Tibial artery (tissue), 4 donors: ENCODE results near the gene CYP19A1.
A peak's percentile ranks its signal among the peaks of the same experiment; 100 is the strongest.

Experiments used
- DNase-seq, 2 donors: peaks; one replicate each; pipeline ENCODE4 v3.0.0-alpha.2; 2019
- H3K27ac ChIP-seq, 2 donors: fragments of 200-600 bp; sonication (generic) in 1 of 2; 1 replicate in 1 of 2; 2 replicates in 1 of 2; pipeline ENCODE4 v1.5.1; 2018 to 2019; ENCODE audit warnings: mild to moderate bottlenecking in 1 of 2
- H3K27me3 ChIP-seq, 2 donors: fragments of 200-600 bp; sonication (generic) in 1 of 2; one replicate each; pipeline versions ENCODE4 v1.5.1 to v1.6.0; 2016 to 2019
- H3K36me3 ChIP-seq, 3 donors: fragments of 200-600 bp; sonication (generic) in 2 of 3; one replicate each; pipeline ENCODE4 v1.5.1; 2016 to 2019; ENCODE audit warnings: mild to moderate bottlenecking in 2 of 3
- H3K4me1 ChIP-seq, 4 donors: fragments of 200-600 bp; sonication (generic) in 2 of 4; 1 replicate in 3 of 4; 2 replicates in 1 of 4; pipeline ENCODE4 v1.5.1; 2016 to 2019
- H3K4me3 ChIP-seq, 2 donors: fragments of 200-600 bp; sonication (generic) in 1 of 2; 1 replicate in 1 of 2; 2 replicates in 1 of 2; pipeline ENCODE4 v1.5.1; 2018 to 2019; ENCODE audit warnings: mild to moderate bottlenecking in 2 of 2
- H3K9me3 ChIP-seq, 3 donors: fragments of 200-600 bp; sonication (generic) in 1 of 3; one replicate each; pipeline ENCODE4 v1.5.1; 2016 to 2019
- intact Hi-C: fragments of 100-400 bp; cut with DNase I; formaldehyde crosslinking; loops from one replicate; pipeline ENCODE4 v1.15.0; 2023; ENCODE audit warnings: low total_unique reads
- TF ChIP-seq, protein P1 (sequence below), 2 experiments: fragments of 200-600 bp in 1 of 2; fragments of 450-650 bp in 1 of 2; IDR thresholded peaks; one replicate each; pipeline ENCODE4 v1.5.1; 2017 to 2019; ENCODE audit warnings: antibody characterized with exemption in 2 of 2, mild to moderate bottlenecking in 1 of 2, moderate library complexity in 1 of 2

CYP19A1 gene

DNA sequence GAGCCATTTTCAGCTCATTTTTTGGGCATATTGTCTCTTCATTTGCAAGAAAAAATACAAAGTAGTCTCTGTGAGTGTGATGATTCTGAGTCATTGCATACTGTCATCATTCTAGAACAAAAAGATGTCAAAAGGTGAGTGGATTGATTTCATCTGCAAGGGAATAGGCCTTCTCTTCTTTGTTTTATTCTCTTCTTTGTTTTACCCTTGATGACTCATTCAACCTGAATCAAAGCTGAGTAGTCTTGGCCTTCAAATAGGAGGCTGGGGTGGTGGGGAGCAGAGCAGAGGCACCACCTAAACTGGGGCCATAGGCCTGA is 25.4 kb downstream of the CYP19A1 start:
- Histone ChIP-seq H3K36me3 (no peaks in the 10 kb centered on the region), H3K4me1 (peaks cover 0 to 24% (median 2%) of the 10 kb centered on the region in 4 donors), H3K27me3 (no peaks in the 10 kb centered on the region), H3K4me3 (no peak overlapping the region), H3K27ac (no peak overlapping the region), H3K9me3 (no peaks in the 10 kb centered on the region)
- no peak for DNase-seq
- intact Hi-C loops, result no loop called here
- TF ChIP-seq, protein P1, sequence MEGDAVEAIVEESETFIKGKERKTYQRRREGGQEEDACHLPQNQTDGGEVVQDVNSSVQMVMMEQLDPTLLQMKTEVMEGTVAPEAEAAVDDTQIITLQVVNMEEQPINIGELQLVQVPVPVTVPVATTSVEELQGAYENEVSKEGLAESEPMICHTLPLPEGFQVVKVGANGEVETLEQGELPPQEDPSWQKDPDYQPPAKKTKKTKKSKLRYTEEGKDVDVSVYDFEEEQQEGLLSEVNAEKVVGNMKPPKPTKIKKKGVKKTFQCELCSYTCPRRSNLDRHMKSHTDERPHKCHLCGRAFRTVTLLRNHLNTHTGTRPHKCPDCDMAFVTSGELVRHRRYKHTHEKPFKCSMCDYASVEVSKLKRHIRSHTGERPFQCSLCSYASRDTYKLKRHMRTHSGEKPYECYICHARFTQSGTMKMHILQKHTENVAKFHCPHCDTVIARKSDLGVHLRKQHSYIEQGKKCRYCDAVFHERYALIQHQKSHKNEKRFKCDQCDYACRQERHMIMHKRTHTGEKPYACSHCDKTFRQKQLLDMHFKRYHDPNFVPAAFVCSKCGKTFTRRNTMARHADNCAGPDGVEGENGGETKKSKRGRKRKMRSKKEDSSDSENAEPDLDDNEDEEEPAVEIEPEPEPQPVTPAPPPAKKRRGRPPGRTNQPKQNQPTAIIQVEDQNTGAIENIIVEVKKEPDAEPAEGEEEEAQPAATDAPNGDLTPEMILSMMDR (IDR thresholded peaks at IDR 0.05), result no peak

DNA sequence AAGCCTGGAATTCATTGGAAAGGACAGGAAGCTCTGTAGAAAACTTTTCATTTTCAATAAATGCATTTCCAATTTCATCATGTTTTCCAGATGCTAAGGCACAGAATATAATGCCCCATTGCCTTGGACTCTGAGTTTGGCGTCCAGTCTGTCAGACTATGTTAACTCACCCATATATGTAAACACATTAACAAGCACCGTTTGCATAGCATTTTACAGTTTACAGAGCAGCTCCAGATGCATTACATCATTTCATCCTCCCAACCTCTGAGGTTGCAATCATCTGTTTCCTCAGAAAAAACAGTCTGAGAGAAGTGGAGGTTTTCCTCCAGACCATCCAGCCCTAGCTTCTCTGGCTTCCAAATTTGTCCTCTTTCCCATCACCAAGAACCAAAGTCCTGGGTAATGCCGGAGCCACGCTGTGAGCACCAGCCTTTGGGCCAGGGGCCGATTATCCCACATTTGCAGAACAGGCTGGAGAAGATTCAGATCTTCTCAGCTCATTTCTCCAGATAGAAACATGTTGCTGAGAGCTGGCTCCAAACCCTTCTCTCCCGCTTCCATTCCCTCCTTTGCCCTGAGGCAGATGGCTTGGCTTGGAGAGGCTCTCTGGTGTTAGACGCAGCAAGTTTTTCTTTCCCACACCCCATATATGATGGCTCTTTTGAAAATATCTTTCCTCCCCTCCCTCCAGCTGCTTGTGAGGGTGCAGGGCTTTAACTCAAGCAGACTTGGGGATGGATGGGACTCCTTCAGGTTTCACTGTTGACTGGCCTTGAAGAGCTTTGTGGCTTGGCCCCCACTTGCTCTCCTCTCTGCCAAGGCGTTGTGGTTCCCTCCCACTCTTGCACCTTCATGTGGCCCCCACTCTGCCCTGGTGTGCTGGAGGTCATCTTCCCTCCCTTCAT is 26.0 kb downstream of the CYP19A1 start:
- Histone ChIP-seq H3K9me3 (no peaks in the 10 kb centered on the region), H3K27me3 (no peaks in the 10 kb centered on the region), H3K36me3 (no peaks in the 10 kb centered on the region), H3K27ac (no peak overlapping the region), H3K4me1 (peaks cover 0 to 30% (median 2%) of the 10 kb centered on the region in 4 donors), H3K4me3 (no peak overlapping the region)
- intact Hi-C loops, result no loop called here
- TF ChIP-seq, protein P1 (IDR thresholded peaks at IDR 0.05), result no peak
- DNase-seq, result peak in 1 of 2 donors; percentile 21

DNA sequence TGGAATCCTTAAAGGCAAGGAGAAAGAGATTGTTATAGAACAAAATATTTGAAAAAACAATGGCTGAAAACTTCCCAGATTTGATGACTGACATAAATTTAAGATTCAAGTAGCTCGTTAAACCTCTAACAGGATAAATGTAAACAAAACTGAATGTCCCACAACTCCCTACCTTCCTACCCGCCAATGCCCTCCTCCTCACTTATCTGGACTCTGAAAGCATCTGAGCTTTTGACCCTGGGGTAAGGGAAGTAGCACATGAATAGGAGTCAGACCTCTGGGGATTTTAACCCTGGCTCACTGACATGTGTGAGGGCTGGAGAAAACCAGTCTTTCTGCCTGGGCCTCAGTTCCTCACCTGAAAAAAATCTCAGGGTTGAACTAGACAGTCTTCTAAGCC is 26.9 kb downstream of the CYP19A1 start:
- Histone ChIP-seq H3K9me3 (no peaks in the 10 kb centered on the region), H3K27ac (no peak overlapping the region), H3K36me3 (no peaks in the 10 kb centered on the region), H3K27me3 (no peaks in the 10 kb centered on the region), H3K4me1 (peaks cover 0 to 30% (median 2%) of the 10 kb centered on the region in 4 donors), H3K4me3 (no peak overlapping the region)
- intact Hi-C loops, result no loop called here
- DNase-seq, result peak in 1 of 2 donors; percentile 13
- TF ChIP-seq, protein P1 (IDR thresholded peaks at IDR 0.05), result no peak

DNA sequence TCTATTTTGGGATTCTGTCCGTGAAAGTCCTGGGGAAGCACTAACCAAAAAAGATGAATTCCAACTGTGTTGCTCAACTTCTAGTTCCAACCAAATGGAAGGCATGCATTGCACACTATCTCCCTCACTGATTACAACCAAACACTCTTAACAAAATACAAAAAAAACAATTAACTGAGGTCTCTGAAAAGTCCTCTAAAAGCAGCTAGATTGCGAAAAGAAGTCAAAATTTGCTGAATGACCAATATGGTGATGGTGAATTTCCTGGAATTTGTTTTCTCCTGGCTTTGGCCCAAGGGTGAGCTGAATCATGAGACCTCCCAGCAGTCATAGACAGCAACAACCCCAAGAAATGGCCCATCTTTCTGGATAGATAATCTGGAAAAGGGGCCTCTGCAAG is 28.3 kb downstream of the CYP19A1 start:
- H3K9me3 ChIP-seq, result no peaks in the 10 kb centered on the region
- peaks cover 0 to 30% (median 2%) of the 10 kb centered on the region in 4 donors for H3K4me1 ChIP-seq
- no peaks in the 10 kb centered on the region for H3K36me3 ChIP-seq
- intact Hi-C loops, result no loop called here
- peak; percentile 32 to 55 for DNase-seq
- peak overlapping the region; percentile 5 to 31 for H3K27ac ChIP-seq
- no peak overlapping the region for H3K4me3 ChIP-seq
- TF ChIP-seq, protein P1 (IDR thresholded peaks at IDR 0.05), result no peak
- no peaks in the 10 kb centered on the region for H3K27me3 ChIP-seq

DNA sequence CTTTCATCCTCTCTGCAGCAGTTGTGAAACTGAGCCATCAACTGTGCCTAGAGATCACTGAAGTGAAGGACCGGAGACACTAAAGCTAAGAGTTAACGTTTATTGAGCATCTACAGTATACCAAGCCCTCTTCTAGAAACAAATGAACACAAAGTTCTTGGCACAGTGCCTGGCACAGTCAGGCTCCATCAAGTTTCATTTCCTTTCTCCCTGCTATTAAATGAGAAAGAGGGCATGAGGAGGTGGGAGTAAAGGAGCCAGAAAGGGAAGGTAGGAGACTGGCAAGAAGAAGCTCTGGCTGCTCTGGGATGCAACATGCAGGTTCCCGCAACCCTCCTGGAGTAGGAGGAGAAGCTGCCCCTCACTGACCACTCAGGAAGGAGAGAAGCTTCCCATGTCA is 30.6 kb downstream of the CYP19A1 start:
- peaks cover 0 to 30% (median 2%) of the 10 kb centered on the region in 4 donors for H3K4me1 ChIP-seq
- no peaks in the 10 kb centered on the region for H3K9me3 ChIP-seq
- intact Hi-C loops, result no loop called here
- H3K27ac ChIP-seq, result no peak overlapping the region
- H3K27me3 ChIP-seq, result no peaks in the 10 kb centered on the region
- no peaks in the 10 kb centered on the region for H3K36me3 ChIP-seq
- no peak overlapping the region for H3K4me3 ChIP-seq
- peak in 1 of 2 donors; percentile 42 for DNase-seq
- TF ChIP-seq, protein P1 (IDR thresholded peaks at IDR 0.05), result no peak
